Measurements from ENCODE around the gene CTNNA2.

GRCh38 chr2:80417737-80418136 is 904.9 kb downstream of the CTNNA2 start:
- TF ChIP-seq CTCF (IDR thresholded peaks at IDR 0.05) (no peak), POLR2A (IDR thresholded peaks at IDR 0.05) (no peak)

Data from vagina (tissue), 2 donors.